RWPE2 (cell line): ENCODE measurements around the gene KIAA1217.
A peak's percentile ranks its signal among the peaks of the same experiment; 100 is the strongest.

Experiments used
- ATAC-seq: fragments of 200-7000 bp; cut with Tn5 transposase; 3 replicates; pipeline ENCODE4 v1.9.1; 2021; ENCODE audit warnings: low read depth
- DNase-seq: peaks from one replicate; pipeline ENCODE4 v3.0.0-alpha.2; 2020; ENCODE audit warnings: low spot score
- H3K27ac ChIP-seq: fragments of 450-650 bp; 2 replicates; pipeline ENCODE4 v1.5.1; 2017; ENCODE audit warnings: mild to moderate bottlenecking; ENCODE audit not compliant: poor library complexity, severe bottlenecking
- H3K27me3 ChIP-seq: fragments of 250-450 bp; sonication (Bioruptor Pico); 2 replicates; pipeline ENCODE4 v1.5.1; 2021; ENCODE audit warnings: mild to moderate bottlenecking, moderate library complexity; ENCODE audit not compliant: insufficient read depth, poor library complexity, severe bottlenecking
- H3K36me3 ChIP-seq: fragments of 250-450 bp; sonication (Bioruptor Pico); 2 replicates; pipeline ENCODE4 v1.5.1; 2020; ENCODE audit warnings: low read depth, mild to moderate bottlenecking, moderate library complexity
- H3K4me1 ChIP-seq: fragments of 250-450 bp; sonication (Bioruptor Pico); 2 replicates; pipeline ENCODE4 v1.5.1; 2021; ENCODE audit warnings: mild to moderate bottlenecking, moderate library complexity; ENCODE audit not compliant: insufficient read depth, poor library complexity, severe bottlenecking
- H3K4me3 ChIP-seq: fragments of 250-450 bp; sonication (Bioruptor Pico); 2 replicates; pipeline ENCODE4 v1.5.1; 2021; ENCODE audit warnings: mild to moderate bottlenecking, moderate library complexity; ENCODE audit not compliant: severe bottlenecking
- H3K9me3 ChIP-seq: fragments of 250-450 bp; sonication (Bioruptor Pico); 2 replicates; pipeline ENCODE4 v1.5.1; 2021; ENCODE audit warnings: mild to moderate bottlenecking, moderate library complexity; ENCODE audit not compliant: severe bottlenecking
- CTCF ChIP-seq: fragments of 450-650 bp; IDR thresholded peaks from one replicate; pipeline ENCODE4 v1.5.1; 2017; ENCODE audit warnings: mild to moderate bottlenecking, moderate library complexity; ENCODE audit not compliant: poor library complexity, severe bottlenecking

KIAA1217 gene

GRCh38 chr10:24341371-24341770, 132.4 kb downstream of the KIAA1217 start:
- no peaks in the 10 kb centered on the region for H3K36me3 ChIP-seq
- peak overlapping the region; percentile 3 for H3K27ac ChIP-seq
- no peaks in the 10 kb centered on the region for H3K9me3 ChIP-seq
- H3K4me1 ChIP-seq, result peaks cover 26% of the 10 kb centered on the region
- H3K4me3 ChIP-seq, result no peak overlapping the region
- no peaks in the 10 kb centered on the region for H3K27me3 ChIP-seq
- no peak for DNase-seq
- no peak for TF ChIP-seq CTCF
- ATAC-seq, result no peak

GRCh38 chr10:24341897-24342296, 133.0 kb downstream of the KIAA1217 start:
- Histone ChIP-seq H3K27ac (peak overlapping the region; percentile 3), H3K4me1 (peaks cover 30% of the 10 kb centered on the region), H3K27me3 (no peaks in the 10 kb centered on the region), H3K4me3 (no peak overlapping the region), H3K36me3 (no peaks in the 10 kb centered on the region), H3K9me3 (no peaks in the 10 kb centered on the region)
- no peak for TF ChIP-seq CTCF
- DNase-seq (no peak), ATAC-seq (no peak)

GRCh38 chr10:24343686-24344085, 134.7 kb downstream of the KIAA1217 start:
- Histone ChIP-seq H3K27ac (peak overlapping the region; percentile 91), H3K36me3 (no peaks in the 10 kb centered on the region), H3K27me3 (no peaks in the 10 kb centered on the region), H3K4me1 (peaks cover 43% of the 10 kb centered on the region), H3K4me3 (no peak overlapping the region), H3K9me3 (no peaks in the 10 kb centered on the region)
- ATAC-seq (no peak), DNase-seq (no peak)
- no peak for TF ChIP-seq CTCF

GRCh38 chr10:24344279-24344678, 135.3 kb downstream of the KIAA1217 start:
- no peaks in the 10 kb centered on the region for H3K27me3 ChIP-seq
- no peak overlapping the region for H3K4me3 ChIP-seq
- no peak for TF ChIP-seq CTCF
- H3K36me3 ChIP-seq, result no peaks in the 10 kb centered on the region
- DNase-seq, result no peak
- ATAC-seq, result peak; percentile 97
- H3K27ac ChIP-seq, result peak overlapping the region; percentile 91
- no peaks in the 10 kb centered on the region for H3K9me3 ChIP-seq
- H3K4me1 ChIP-seq, result peaks cover 47% of the 10 kb centered on the region

- ATAC-seq (no peak), DNase-seq (no peak)
- no peak for TF ChIP-seq CTCF
- Histone ChIP-seq H3K4me1 (peaks cover 53% of the 10 kb centered on the region), H3K4me3 (no peak overlapping the region), H3K9me3 (no peaks in the 10 kb centered on the region), H3K36me3 (no peaks in the 10 kb centered on the region), H3K27ac (peak overlapping the region; percentile 91), H3K27me3 (no peaks in the 10 kb centered on the region)
Observed at GRCh38 chr10:24344695-24345463, 135.9 kb downstream of the KIAA1217 start.
